ENCODE results near the gene UROD.

The UROD gene

GRCh38 chr1:45016090-45016697, 4.1 kb downstream of the UROD start:
- Histone ChIP-seq H4K8ac (ENCODE audit: low read depth, low read length) (no peak overlapping the region), H3K36me3 (ENCODE audit: control insufficient read depth in 1 of 2, insufficient read depth in 2 of 2, low read length in 2 of 2) (peaks cover 10 to 11% of the 10 kb centered on the region in 2 experiments), H2BK5ac (ENCODE audit: low read depth, low read length, poor library complexity) (no peak overlapping the region), H3K27me3 (ENCODE audit: insufficient read depth, low read length) (no peaks in the 10 kb centered on the region), H3K9ac (ENCODE audit: low read length) (no peak overlapping the region), H3K79me1 (ENCODE audit: low read length) (peaks cover 2% of the 10 kb centered on the region), H3K79me2 (ENCODE audit: control insufficient read depth, insufficient read depth, low read length, poor library complexity) (no peaks in the 10 kb centered on the region), H4K91ac (ENCODE audit: low read depth, low read length) (no peak overlapping the region), H3K23ac (ENCODE audit: low read length) (no peak overlapping the region), H3K18ac (ENCODE audit: low read length) (no peak overlapping the region), H2BK12ac (ENCODE audit: low read length) (no peak overlapping the region), H2BK120ac (ENCODE audit: insufficient read depth, low read length, poor library complexity) (no peak overlapping the region), H4K12ac (ENCODE audit: low read depth, low read length) (no peak overlapping the region), H3K4me2 (ENCODE audit: low read length) (no peak overlapping the region), H2AFZ (ENCODE audit: insufficient read depth, low read length, poor library complexity) (no peak overlapping the region), H3K4me3 (ENCODE audit: low read depth, low read length) (no peak overlapping the region), H3K14ac (ENCODE audit: low read length) (no peak overlapping the region), H3K4me1 (ENCODE audit: control insufficient read depth in 1 of 2, insufficient read depth in 2 of 2, low read length in 2 of 2) (peaks cover 2 to 4% of the 10 kb centered on the region in 2 experiments), H3K9me3 (ENCODE audit: insufficient read depth, low read depth, low read length) (no peaks in the 10 kb centered on the region), H2AK5ac (ENCODE audit: low read length) (no peak overlapping the region), H3K4ac (ENCODE audit: low read depth, low read length) (no peak overlapping the region), H3K27ac (ENCODE audit: low read depth, low read length) (no peak overlapping the region)
- WGBS (ENCODE audit: extremely low coverage, insufficient coverage, insufficient read length), result no CpG with 5 or more reads among the region's 2 CpGs
- no peak for DNase-seq

- H3K4ac ChIP-seq (ENCODE audit: low read depth, low read length), result no peak overlapping the region
- no peak overlapping the region for H3K18ac ChIP-seq (ENCODE audit: low read length)
- H3K79me1 ChIP-seq (ENCODE audit: low read length), result peaks cover under 1% of the 10 kb centered on the region
- peaks cover 10 to 11% of the 10 kb centered on the region in 2 experiments for H3K36me3 ChIP-seq (ENCODE audit: control insufficient read depth in 1 of 2, insufficient read depth in 2 of 2, low read length in 2 of 2)
- H2BK12ac ChIP-seq (ENCODE audit: low read length), result no peak overlapping the region
- H3K4me2 ChIP-seq (ENCODE audit: low read length), result no peak overlapping the region
- no peak overlapping the region for H2BK120ac ChIP-seq (ENCODE audit: insufficient read depth, low read length, poor library complexity)
- no peak overlapping the region for H2BK5ac ChIP-seq (ENCODE audit: low read depth, low read length, poor library complexity)
- no peak overlapping the region for H2AFZ ChIP-seq (ENCODE audit: insufficient read depth, low read length, poor library complexity)
- H3K27ac ChIP-seq (ENCODE audit: low read depth, low read length), result no peak overlapping the region
- H3K79me2 ChIP-seq (ENCODE audit: control insufficient read depth, insufficient read depth, low read length, poor library complexity), result no peaks in the 10 kb centered on the region
- no CpG with 5 or more reads among the region's 6 CpGs for WGBS (ENCODE audit: extremely low coverage, insufficient coverage, insufficient read length)
- no peaks in the 10 kb centered on the region for H3K9me3 ChIP-seq (ENCODE audit: insufficient read depth, low read depth, low read length)
- no peak overlapping the region for H2AK5ac ChIP-seq (ENCODE audit: low read length)
- DNase-seq, result no peak
- no peak overlapping the region for H4K91ac ChIP-seq (ENCODE audit: low read depth, low read length)
- H3K4me1 ChIP-seq (ENCODE audit: control insufficient read depth in 1 of 2, insufficient read depth in 2 of 2, low read length in 2 of 2), result peaks cover under 1 to 3% of the 10 kb centered on the region in 2 experiments
- no peak overlapping the region for H3K4me3 ChIP-seq (ENCODE audit: low read depth, low read length)
- no peak overlapping the region for H4K12ac ChIP-seq (ENCODE audit: low read depth, low read length)
- H4K8ac ChIP-seq (ENCODE audit: low read depth, low read length), result no peak overlapping the region
- H3K23ac ChIP-seq (ENCODE audit: low read length), result no peak overlapping the region
- H3K9ac ChIP-seq (ENCODE audit: low read length), result no peak overlapping the region
- H3K14ac ChIP-seq (ENCODE audit: low read length), result no peak overlapping the region
- H3K27me3 ChIP-seq (ENCODE audit: insufficient read depth, low read length), result no peaks in the 10 kb centered on the region
Observed at GRCh38 chr1:45016767-45017166, 4.7 kb downstream of the UROD start.

- no peaks in the 10 kb centered on the region for H3K4me1 ChIP-seq (ENCODE audit: control insufficient read depth in 1 of 2, insufficient read depth in 2 of 2, low read length in 2 of 2)
- H3K4me3 ChIP-seq (ENCODE audit: low read depth, low read length), result no peak overlapping the region
- H3K23ac ChIP-seq (ENCODE audit: low read length), result no peak overlapping the region
- H3K9me3 ChIP-seq (ENCODE audit: insufficient read depth, low read depth, low read length), result no peaks in the 10 kb centered on the region
- no peak overlapping the region for H3K18ac ChIP-seq (ENCODE audit: low read length)
- no peak overlapping the region for H3K4me2 ChIP-seq (ENCODE audit: low read length)
- no peak overlapping the region for H2BK120ac ChIP-seq (ENCODE audit: insufficient read depth, low read length, poor library complexity)
- H3K27me3 ChIP-seq (ENCODE audit: insufficient read depth, low read length), result no peaks in the 10 kb centered on the region
- H3K4ac ChIP-seq (ENCODE audit: low read depth, low read length), result no peak overlapping the region
- no peak overlapping the region for H4K12ac ChIP-seq (ENCODE audit: low read depth, low read length)
- no peak overlapping the region for H2BK5ac ChIP-seq (ENCODE audit: low read depth, low read length, poor library complexity)
- no CpG with 5 or more reads among the region's 16 CpGs for WGBS (ENCODE audit: extremely low coverage, insufficient coverage, insufficient read length)
- no peaks in the 10 kb centered on the region for H3K79me2 ChIP-seq (ENCODE audit: control insufficient read depth, insufficient read depth, low read length, poor library complexity)
- no peak overlapping the region for H4K8ac ChIP-seq (ENCODE audit: low read depth, low read length)
- H3K14ac ChIP-seq (ENCODE audit: low read length), result no peak overlapping the region
- no peak overlapping the region for H2AFZ ChIP-seq (ENCODE audit: insufficient read depth, low read length, poor library complexity)
- no peak overlapping the region for H2BK12ac ChIP-seq (ENCODE audit: low read length)
- H4K91ac ChIP-seq (ENCODE audit: low read depth, low read length), result no peak overlapping the region
- H3K36me3 ChIP-seq (ENCODE audit: control insufficient read depth in 1 of 2, insufficient read depth in 2 of 2, low read length in 2 of 2), result peaks cover 8% of the 10 kb centered on the region in 2 experiments
- H3K79me1 ChIP-seq (ENCODE audit: low read length), result no peaks in the 10 kb centered on the region
- no peak overlapping the region for H2AK5ac ChIP-seq (ENCODE audit: low read length)
- no peak overlapping the region for H3K27ac ChIP-seq (ENCODE audit: low read depth, low read length)
- DNase-seq, result peak; percentile 61 to 84
- H3K9ac ChIP-seq (ENCODE audit: low read length), result no peak overlapping the region
Observed at GRCh38 chr1:45018599-45019230, 6.7 kb downstream of the UROD start.

- no peak overlapping the region for H3K4ac ChIP-seq (ENCODE audit: low read depth, low read length)
- no peak overlapping the region for H4K12ac ChIP-seq (ENCODE audit: low read depth, low read length)
- no peaks in the 10 kb centered on the region for H3K79me2 ChIP-seq (ENCODE audit: control insufficient read depth, insufficient read depth, low read length, poor library complexity)
- H4K8ac ChIP-seq (ENCODE audit: low read depth, low read length), result no peak overlapping the region
- H3K79me1 ChIP-seq (ENCODE audit: low read length), result no peaks in the 10 kb centered on the region
- WGBS (ENCODE audit: extremely low coverage, insufficient coverage, insufficient read length), result no CpG with 5 or more reads among the region's 1 CpG
- H3K4me2 ChIP-seq (ENCODE audit: low read length), result no peak overlapping the region
- H3K36me3 ChIP-seq (ENCODE audit: control insufficient read depth in 1 of 2, insufficient read depth in 2 of 2, low read length in 2 of 2), result no peaks in the 10 kb centered on the region
- H3K9ac ChIP-seq (ENCODE audit: low read length), result no peak overlapping the region
- no peak overlapping the region for H3K23ac ChIP-seq (ENCODE audit: low read length)
- no peak overlapping the region for H3K4me3 ChIP-seq (ENCODE audit: low read depth, low read length)
- H4K91ac ChIP-seq (ENCODE audit: low read depth, low read length), result no peak overlapping the region
- H2BK120ac ChIP-seq (ENCODE audit: insufficient read depth, low read length, poor library complexity), result no peak overlapping the region
- no peaks in the 10 kb centered on the region for H3K9me3 ChIP-seq (ENCODE audit: insufficient read depth, low read depth, low read length)
- DNase-seq, result no peak
- no peak overlapping the region for H3K18ac ChIP-seq (ENCODE audit: low read length)
- H2AK5ac ChIP-seq (ENCODE audit: low read length), result no peak overlapping the region
- H2BK5ac ChIP-seq (ENCODE audit: low read depth, low read length, poor library complexity), result no peak overlapping the region
- H3K27me3 ChIP-seq (ENCODE audit: insufficient read depth, low read length), result no peaks in the 10 kb centered on the region
- no peak overlapping the region for H3K14ac ChIP-seq (ENCODE audit: low read length)
- H2AFZ ChIP-seq (ENCODE audit: insufficient read depth, low read length, poor library complexity), result no peak overlapping the region
- H2BK12ac ChIP-seq (ENCODE audit: low read length), result no peak overlapping the region
- H3K4me1 ChIP-seq (ENCODE audit: control insufficient read depth in 1 of 2, insufficient read depth in 2 of 2, low read length in 2 of 2), result no peaks in the 10 kb centered on the region
- H3K27ac ChIP-seq (ENCODE audit: low read depth, low read length), result no peak overlapping the region
Observed at GRCh38 chr1:45023663-45024062, 11.6 kb downstream of the UROD start.
